Fibroblast of pulmonary artery (primary cell): ENCODE data around the gene PPP2R2C.

ENCODE experiments used
- DNase-seq: peaks from one replicate; pipeline ENCODE4 v3.0.0-alpha.2; 2010; ENCODE audit warnings: low read depth
- H3K4me3 ChIP-seq: replicated peaks from 2 replicates; pipeline ENCODE4 v1.5.1; 2011; ENCODE audit warnings: low read depth, mild to moderate bottlenecking, control low read depth, low read length, moderate library complexity
- CTCF ChIP-seq: IDR thresholded peaks from 2 replicates; pipeline ENCODE4 v1.5.1; 2011; ENCODE audit warnings: mild to moderate bottlenecking, control low read depth, low read length, inconsistent platforms; ENCODE audit errors: missing control alignments

The PPP2R2C gene

GRCh38 chr4:6426571-6427438 lies 45.6 kb downstream of the PPP2R2C start:
- DNase-seq, result no peak
- no peak overlapping the region for H3K4me3 ChIP-seq
- no peak for TF ChIP-seq CTCF

GRCh38 chr4:6425911-6426310 lies 46.5 kb downstream of the PPP2R2C start:
- no peak overlapping the region for H3K4me3 ChIP-seq

GRCh38 chr4:6425336-6425735 lies 47.1 kb downstream of the PPP2R2C start:
- no peak overlapping the region for H3K4me3 ChIP-seq
- DNase-seq, result no peak
- no peak for TF ChIP-seq CTCF

More at GRCh38 chr4:6425911-6426310, 46.5 kb downstream of the PPP2R2C start:
- no peak for DNase-seq
- no peak for TF ChIP-seq CTCF

- no peak for DNase-seq
- no peak overlapping the region for H3K4me3 ChIP-seq
- TF ChIP-seq CTCF, result no peak
These were observed 48.0 kb downstream of the PPP2R2C start for GRCh38 chr4:6424425-6424824.

- TF ChIP-seq CTCF, result no peak
- DNase-seq, result no peak
- H3K4me3 ChIP-seq, result no peak overlapping the region
These were observed 48.8 kb downstream of the PPP2R2C start for GRCh38 chr4:6423575-6423974.

GRCh38 chr4:6422866-6423265 lies 49.5 kb downstream of the PPP2R2C start:
- DNase-seq, result no peak
- no peak overlapping the region for H3K4me3 ChIP-seq
- TF ChIP-seq CTCF, result no peak

- DNase-seq, result no peak
- TF ChIP-seq CTCF, result no peak
- H3K4me3 ChIP-seq, result no peak overlapping the region
These were observed 50.3 kb downstream of the PPP2R2C start for GRCh38 chr4:6422105-6422504.
